Hindlimb muscle (tissue), 1 donor: ENCODE data around the gene SLC35E2B. TPM values are rescaled to one million over a fixed set of nuclear protein-coding genes. Genes with fewer than 3 reads are reported as not detected.
"Not testable (repeated sequence)": the region's sequence is repeated elsewhere in the genome, so short reads cannot be mapped to it uniquely, and the experiment has no call there.

Experiments
- DNase-seq: peaks from one replicate; pipeline ENCODE4 v3.0.0-alpha.2; 2013
- polyA plus RNA-seq: library from polyadenylated mRNA; unstranded; fragments of 120-200 nt; gene quantifications from one replicate; pipeline ENCODE4 v1.2.1, GENCODE V29; 2013; ENCODE audit not compliant: insufficient read length

The SLC35E2B gene
- polyA plus RNA-seq, 1 donor: 37.7 TPM

- DNase-seq: not testable (repeated sequence)
Observed at GRCh38 chr1:1637479-1637875, 55.1 kb downstream of the SLC35E2B start.

- not testable (repeated sequence) for DNase-seq
Observed at GRCh38 chr1:1636621-1637478, 55.7 kb downstream of the SLC35E2B start.

- DNase-seq: not testable (repeated sequence)
Observed at GRCh38 chr1:1634613-1635012, 58.0 kb downstream of the SLC35E2B start.

GRCh38 chr1:1633409-1633808 lies 59.2 kb downstream of the SLC35E2B start:
- DNase-seq: not testable (repeated sequence)

GRCh38 chr1:1631782-1632420 lies 60.7 kb downstream of the SLC35E2B start, which contains the start of gene MMP23B:
Gene MMP23B, plus strand, starts transcription at chr1:1632173. Its CDS starts 46 bp downstream, at chr1:1632219.
- DNase-seq: no peak

GRCh38 chr1:1630965-1631781 lies 61.4 kb downstream of the SLC35E2B start:
- peak; percentile 92 for DNase-seq

GRCh38 chr1:1630191-1630964 lies 62.2 kb downstream of the SLC35E2B start:
- peak; percentile 94 for DNase-seq

- no peak for DNase-seq
Observed at GRCh38 chr1:1629430-1630190, 63.0 kb downstream of the SLC35E2B start.

GRCh38 chr1:1628754-1629429 lies 63.7 kb downstream of the SLC35E2B start:
- no peak for DNase-seq

- no peak for DNase-seq
Observed at GRCh38 chr1:1627829-1628753, 64.5 kb downstream of the SLC35E2B start.

- no peak for DNase-seq
Observed at GRCh38 chr1:1627261-1627828, 65.2 kb downstream of the SLC35E2B start.

- DNase-seq: no peak
Observed at GRCh38 chr1:1626207-1627141, 66.1 kb downstream of the SLC35E2B start.

GRCh38 chr1:1625824-1626206 lies 66.8 kb downstream of the SLC35E2B start:
- no peak for DNase-seq

- DNase-seq: no peak
Observed at GRCh38 chr1:1625404-1625775, 67.2 kb downstream of the SLC35E2B start.

- no peak for DNase-seq
Observed at GRCh38 chr1:1624443-1625403, 67.9 kb downstream of the SLC35E2B start.

GRCh38 chr1:1623631-1624442 lies 68.8 kb downstream of the SLC35E2B start:
- DNase-seq: no peak
